Fibroblast of mammary gland (primary cell): ENCODE results near the gene NMRK2.

Experiments used
- DNase-seq: peaks from one replicate; pipeline ENCODE4 v3.0.0-alpha.2; 2010; ENCODE audit warnings: low read depth
- H3K4me3 ChIP-seq: 2 replicates; pipeline ENCODE4 v1.5.1; 2011; ENCODE audit warnings: low read depth, mild to moderate bottlenecking, low read length, moderate library complexity; ENCODE audit not compliant: control insufficient read depth
- TF ChIP-seq, protein P1 (sequence below): conservative IDR thresholded peaks from 2 replicates; pipeline ENCODE4 v1.5.1; 2011; ENCODE audit warnings: low read depth, low read length, inconsistent platforms; ENCODE audit not compliant: control insufficient read depth, insufficient read depth

NMRK2 gene

GRCh38 chr19:3981373-3981735 lies 48.5 kb downstream of the NMRK2 start:
- H3K4me3 ChIP-seq, result no peak overlapping the region
- TF ChIP-seq, protein P1, sequence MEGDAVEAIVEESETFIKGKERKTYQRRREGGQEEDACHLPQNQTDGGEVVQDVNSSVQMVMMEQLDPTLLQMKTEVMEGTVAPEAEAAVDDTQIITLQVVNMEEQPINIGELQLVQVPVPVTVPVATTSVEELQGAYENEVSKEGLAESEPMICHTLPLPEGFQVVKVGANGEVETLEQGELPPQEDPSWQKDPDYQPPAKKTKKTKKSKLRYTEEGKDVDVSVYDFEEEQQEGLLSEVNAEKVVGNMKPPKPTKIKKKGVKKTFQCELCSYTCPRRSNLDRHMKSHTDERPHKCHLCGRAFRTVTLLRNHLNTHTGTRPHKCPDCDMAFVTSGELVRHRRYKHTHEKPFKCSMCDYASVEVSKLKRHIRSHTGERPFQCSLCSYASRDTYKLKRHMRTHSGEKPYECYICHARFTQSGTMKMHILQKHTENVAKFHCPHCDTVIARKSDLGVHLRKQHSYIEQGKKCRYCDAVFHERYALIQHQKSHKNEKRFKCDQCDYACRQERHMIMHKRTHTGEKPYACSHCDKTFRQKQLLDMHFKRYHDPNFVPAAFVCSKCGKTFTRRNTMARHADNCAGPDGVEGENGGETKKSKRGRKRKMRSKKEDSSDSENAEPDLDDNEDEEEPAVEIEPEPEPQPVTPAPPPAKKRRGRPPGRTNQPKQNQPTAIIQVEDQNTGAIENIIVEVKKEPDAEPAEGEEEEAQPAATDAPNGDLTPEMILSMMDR, result no peak
- no peak for DNase-seq

GRCh38 chr19:3981736-3982681 lies 49.1 kb downstream of the NMRK2 start:
- no peak for DNase-seq
- H3K4me3 ChIP-seq, result no peak overlapping the region
- TF ChIP-seq, protein P1, result no peak

- DNase-seq, result peak; percentile 84
- TF ChIP-seq, protein P1, result no peak
- peak overlapping the region; percentile 91 for H3K4me3 ChIP-seq
Measured at GRCh38 chr19:3982701-3983541, 50.1 kb downstream of the NMRK2 start.

- H3K4me3 ChIP-seq, result peak overlapping the region; percentile 91
- DNase-seq, result no peak
- TF ChIP-seq, protein P1, result no peak
Measured at GRCh38 chr19:3983542-3983914, 50.7 kb downstream of the NMRK2 start.

DNA sequence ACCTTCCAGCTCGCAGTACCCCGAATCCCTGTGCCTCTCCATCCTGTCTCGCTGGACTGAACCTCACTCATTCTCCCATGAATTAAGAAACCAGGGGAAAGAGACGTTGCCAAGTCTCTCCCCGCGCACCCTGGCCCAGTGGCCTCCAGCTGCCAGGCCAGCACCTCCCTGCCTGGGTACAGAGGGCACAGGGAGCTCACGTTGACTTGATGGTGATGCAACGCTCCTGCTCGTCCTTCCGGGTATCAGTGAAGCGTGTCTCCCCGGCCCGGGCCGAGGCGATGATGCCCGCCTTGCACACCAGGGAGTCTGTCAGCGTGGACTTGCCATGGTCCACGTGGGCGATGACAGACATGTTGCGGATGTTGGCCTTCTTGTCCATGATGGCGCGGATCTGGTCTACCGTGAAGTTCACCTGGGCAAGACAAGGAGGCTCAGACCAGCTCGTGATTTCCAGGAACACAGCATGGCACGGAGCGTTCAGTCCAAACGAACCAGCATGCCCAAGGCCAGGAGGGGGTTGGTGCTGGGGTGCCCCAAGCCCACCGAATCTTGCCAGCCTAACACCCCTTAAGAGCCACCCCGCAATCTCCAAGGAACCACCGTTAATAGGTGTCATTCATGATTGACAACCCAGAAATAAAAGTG lies 51.2 kb downstream of the NMRK2 start:
- peak overlapping the region; percentile 91 for H3K4me3 ChIP-seq
- DNase-seq, result peak; percentile 59
- TF ChIP-seq, protein P1, result no peak

DNA sequence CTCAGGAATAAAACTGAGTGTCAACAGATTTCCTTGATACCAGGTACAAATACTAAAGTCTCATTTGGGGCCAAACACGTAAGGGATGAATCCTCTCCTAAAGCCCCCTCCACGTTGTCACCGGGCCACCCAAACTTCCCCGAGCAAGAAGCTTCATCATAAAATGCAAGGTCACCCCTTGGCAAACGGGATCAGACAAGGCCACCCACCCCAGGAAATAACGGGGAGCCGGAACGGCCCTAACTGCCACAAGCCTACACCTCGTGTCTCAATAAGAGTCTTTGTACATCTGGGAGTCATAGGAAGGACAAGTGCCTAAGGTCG lies 51.7 kb downstream of the NMRK2 start:
- H3K4me3 ChIP-seq, result peak overlapping the region; percentile 91
- TF ChIP-seq, protein P1, result no peak
- DNase-seq, result no peak
